Erythroblast (primary cell): ENCODE measurements around the gene LAGE3.

Experiments
- DNase-seq, 2 experiments: peaks; one replicate each; lab custom pipeline; 2025; lab: John Stamatoyannopoulos, UW
- GATA1 ChIP-seq: IDR thresholded peaks from 2 replicates; pipeline ENCODE4 v1.6.1; 2011; ENCODE audit warnings: low read depth, mild to moderate bottlenecking, control low read depth, low read length, moderate library complexity
- POLR2A ChIP-seq: IDR thresholded peaks from 2 replicates; pipeline ENCODE4 v1.6.1; 2011; ENCODE audit warnings: mild to moderate bottlenecking, low read length

The LAGE3 gene

DNA sequence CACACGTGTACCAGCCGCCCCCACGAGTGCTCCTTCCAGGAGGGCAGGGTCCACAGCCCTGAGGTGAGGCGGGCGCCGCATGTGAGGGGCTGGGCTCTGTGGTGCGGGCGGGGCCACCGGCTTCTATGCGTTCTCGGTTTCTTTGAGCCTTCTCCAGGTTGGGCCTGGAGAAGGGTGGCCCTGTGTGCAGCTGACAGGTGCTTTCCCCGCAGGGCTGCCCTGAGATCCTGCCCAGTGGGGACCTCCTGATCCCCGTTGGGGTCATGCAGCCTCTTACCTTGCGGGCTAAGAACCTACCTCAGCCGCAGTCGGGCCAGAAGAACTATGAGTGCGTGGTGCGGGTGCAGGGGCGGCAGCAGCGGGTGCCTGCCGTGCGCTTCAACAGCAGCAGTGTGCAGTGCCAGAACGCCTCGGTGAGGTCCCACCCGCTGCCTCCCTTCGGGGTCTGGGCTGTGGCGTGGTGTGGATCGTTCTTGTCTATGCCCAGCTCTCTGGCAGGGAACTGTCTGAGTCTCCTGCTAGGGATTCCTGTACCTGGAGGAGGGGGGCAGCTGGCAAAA, 14.2 kb downstream of the LAGE3 start:
- no peak for DNase-seq
- TF ChIP-seq GATA1: no peak

GRCh38 chrX:154463611-154464220, 15.4 kb downstream of the LAGE3 start:
- no peak for TF ChIP-seq GATA1
- TF ChIP-seq POLR2A: no peak
- DNase-seq: no peak

GRCh38 chrX:154462396-154462795, 16.7 kb downstream of the LAGE3 start:
- TF ChIP-seq GATA1 (no peak), POLR2A (no peak)
- no peak for DNase-seq

DNA sequence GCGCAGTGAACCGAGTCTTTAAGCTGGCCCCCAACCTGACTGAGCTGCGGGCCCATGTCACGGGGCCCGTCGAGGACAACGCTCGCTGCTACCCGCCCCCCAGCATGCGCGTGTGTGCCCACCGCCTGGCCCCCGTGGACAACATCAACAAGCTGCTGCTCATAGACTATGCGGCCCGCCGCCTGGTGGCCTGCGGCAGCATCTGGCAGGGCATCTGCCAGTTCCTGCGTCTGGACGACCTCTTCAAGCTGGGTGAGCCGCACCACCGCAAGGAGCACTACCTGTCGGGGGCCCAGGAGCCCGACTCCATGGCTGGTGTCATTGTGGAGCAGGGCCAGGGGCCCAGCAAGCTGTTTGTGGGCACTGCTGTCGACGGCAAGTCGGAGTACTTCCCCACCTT, 18.8 kb downstream of the LAGE3 start:
- TF ChIP-seq POLR2A: no peak
- TF ChIP-seq GATA1: no peak
- no peak for DNase-seq

GRCh38 chrX:154459832-154460231, 19.2 kb downstream of the LAGE3 start:
- peak; percentile 21 to 36 for DNase-seq
- TF ChIP-seq GATA1: no peak
- TF ChIP-seq POLR2A: no peak

GRCh38 chrX:154458954-154459778, 19.9 kb downstream of the LAGE3 start:
- TF ChIP-seq GATA1: no peak
- no peak for TF ChIP-seq POLR2A

GRCh38 chrX:154458116-154458953, 20.7 kb downstream of the LAGE3 start, which contains the start of gene PLXNA3:
PLXNA3 (plus strand) TSS chrX:154458281; CDS start chrX:154460184, 1,903 bp downstream.
- TF ChIP-seq GATA1: no peak
- peak; percentile 41 for TF ChIP-seq POLR2A

More at GRCh38 chrX:154458954-154459778, 19.9 kb downstream of the LAGE3 start:
- DNase-seq: peak; percentile 24 to 47

DNA sequence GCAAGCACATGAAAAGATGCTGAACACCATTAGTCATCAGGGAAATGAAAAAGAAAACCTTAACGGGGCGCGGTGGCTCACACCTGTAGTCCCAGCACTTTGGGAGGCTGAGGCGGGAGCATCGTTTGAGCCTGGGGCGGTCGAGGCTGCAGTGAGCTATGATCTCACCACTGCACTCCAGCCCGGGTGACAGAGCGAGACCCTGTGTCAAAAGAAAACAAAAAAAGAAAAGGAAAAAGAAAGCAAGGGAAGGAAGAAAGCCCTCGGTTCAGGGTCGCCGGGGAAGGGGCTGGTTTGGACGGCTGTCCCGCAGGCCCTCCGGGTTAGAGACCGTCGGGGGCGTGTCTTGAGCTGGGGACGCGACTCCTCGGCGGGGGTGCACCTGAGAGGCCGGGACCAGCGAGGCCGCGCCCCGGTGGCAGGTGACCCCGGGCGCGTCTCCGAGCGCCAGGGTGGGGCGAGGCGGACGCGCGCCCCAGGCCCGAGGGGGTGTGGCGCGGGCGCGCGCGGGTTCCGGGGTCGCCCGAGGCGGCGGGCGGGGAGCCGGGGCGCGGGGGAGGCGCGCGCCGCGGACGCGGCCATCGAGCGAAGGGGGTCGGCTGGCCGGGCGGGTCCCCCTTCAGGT, 21.5 kb downstream of the LAGE3 start:
- DNase-seq: peak; percentile 58 to 71
- no peak for TF ChIP-seq POLR2A
- no peak for TF ChIP-seq GATA1

More at GRCh38 chrX:154458116-154458953, 20.7 kb downstream of the LAGE3 start, which contains the start of gene PLXNA3:
- peak; percentile 63 to 75 for DNase-seq

DNA sequence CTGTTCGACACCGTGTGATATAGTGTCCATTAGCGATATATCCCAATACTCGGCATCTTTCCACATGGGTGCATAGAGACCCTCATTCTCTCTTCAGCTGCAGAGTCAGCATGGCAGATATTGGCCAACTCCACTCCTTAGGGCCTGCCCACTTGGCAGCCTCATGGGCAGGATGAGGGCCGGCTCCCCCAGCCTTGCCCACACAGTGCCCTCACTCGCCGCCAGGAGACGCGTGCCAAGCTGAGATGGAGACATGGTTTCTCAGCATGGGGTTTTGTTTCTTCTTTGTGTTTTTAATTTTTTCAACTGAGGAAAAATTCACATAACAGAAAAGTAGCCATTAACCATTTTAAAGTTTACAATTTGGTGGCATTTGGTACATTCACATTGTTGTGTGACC, 26.3 kb downstream of the LAGE3 start:
- no peak for DNase-seq
- no peak for TF ChIP-seq POLR2A
- no peak for TF ChIP-seq GATA1

DNA sequence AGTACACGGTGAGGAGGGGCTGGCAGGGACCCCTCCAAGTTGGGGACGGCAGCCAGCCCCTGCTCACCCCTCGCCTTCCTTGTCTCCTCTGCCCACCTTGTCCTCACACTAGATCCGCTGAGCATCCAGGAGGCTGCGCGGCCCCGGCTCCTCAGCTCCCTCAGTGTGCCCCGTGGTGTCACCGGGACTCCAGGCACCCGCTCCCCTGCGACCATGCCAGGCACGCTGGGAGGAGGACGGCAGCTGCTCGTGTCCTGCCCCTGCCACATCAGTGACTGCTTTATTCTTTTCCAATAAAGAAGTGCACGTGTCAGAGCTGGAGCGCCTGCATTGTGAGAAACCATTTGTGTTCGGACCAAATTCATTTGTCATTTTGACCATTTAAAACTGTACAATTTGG, 28.8 kb downstream of the LAGE3 start:
- TF ChIP-seq GATA1 (no peak), POLR2A (no peak)
- DNase-seq: no peak

GRCh38 chrX:154449618-154450017, 29.5 kb downstream of the LAGE3 start:
- no peak for DNase-seq
- TF ChIP-seq POLR2A: no peak
- no peak for TF ChIP-seq GATA1

- DNase-seq: no peak
- TF ChIP-seq GATA1: no peak
Measured at GRCh38 chrX:154448484-154448883, 30.6 kb downstream of the LAGE3 start.

DNA sequence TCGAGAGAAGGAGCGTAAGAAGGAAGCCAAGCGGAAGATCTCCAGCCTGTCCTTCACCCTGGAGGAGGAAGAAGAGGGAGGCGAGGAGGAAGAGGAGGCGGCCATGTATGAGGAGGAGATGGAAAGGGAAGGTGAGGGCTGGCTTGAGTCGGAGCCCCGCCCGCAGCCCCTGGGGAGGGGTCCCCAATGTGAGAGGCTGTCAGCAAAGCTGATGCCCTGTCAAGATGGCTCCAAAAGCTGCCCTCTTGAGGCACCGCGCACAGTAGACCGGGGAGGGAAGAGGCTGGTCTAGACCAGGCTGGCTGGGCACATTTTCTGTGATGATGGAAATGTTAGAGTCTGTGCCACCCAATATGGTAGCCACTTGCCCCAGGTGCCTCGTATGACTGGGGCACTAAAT, 32.7 kb downstream of the LAGE3 start:
- TF ChIP-seq POLR2A (no peak), GATA1 (no peak)
- no peak for DNase-seq
